Activated CD8-positive, alpha-beta memory T cell treated with anti-CD3 and anti-CD28 coated beads for 36 hours (primary cell): ENCODE data around the gene GPD1L. TPM values are rescaled to one million over a fixed set of nuclear protein-coding genes. Genes with fewer than 3 reads are reported as not detected.
"Not testable (repeated sequence)": the region's sequence is repeated elsewhere in the genome, so short reads cannot be mapped to it uniquely, and the experiment has no call there.

Experiments used
- CTCF ChIA-PET: fragments of 350-600 bp; sonication (Branson Sonifier 250); formaldehyde crosslinking; loops from one replicate; lab custom pipeline; 2021; ENCODE audit warnings: antibody characterized with exemption; lab: Charles Lee
- POLR2A ChIA-PET: fragments of 350-600 bp; sonication (Branson Sonifier 250); formaldehyde crosslinking; loops from one replicate; lab custom pipeline; 2021; ENCODE audit warnings: antibody characterized with exemption; lab: Charles Lee
- total RNA-seq, 2 experiments: library from RNA; stranded (reverse); gene quantifications; one replicate each; pipeline ENCODE4 v1.2.3, GENCODE V29; 2021

The GPD1L gene
- total RNA-seq, 2 experiments from 2014 or later: 13.7 to 15.4 TPM

- POLR2A ChIA-PET: no interaction called here
- CTCF ChIA-PET: no interaction called here
Measured at GRCh38 chr3:32102289-32102688, 4.1 kb upstream of the GPD1L start.

- CTCF ChIA-PET: no interaction called here
- POLR2A ChIA-PET: no interaction called here
Measured at GRCh38 chr3:32104492-32104891, 1.9 kb upstream of the GPD1L start.

GRCh38 chr3:32105291-32106131, 909 bp upstream of the GPD1L start:
- POLR2A ChIA-PET: interaction anchor here (1.3 kb wide), 2 partner anchors 9 to 573 kb away, joined by 4 to 7 read pairs; no protein-coding TSS in a partner anchor
- CTCF ChIA-PET: interaction anchor here (1.3 kb wide), 1 partner anchor 21 kb away, joined by 5 read pairs; no protein-coding TSS in a partner anchor

GRCh38 chr3:32106929-32107362, 526 bp downstream of the GPD1L start:
- CTCF ChIA-PET: interaction anchor here (1.3 kb wide), 1 partner anchor 20 kb away, joined by 5 read pairs; no protein-coding TSS in a partner anchor
- POLR2A ChIA-PET: interaction anchor here (1.3 kb wide), 2 partner anchors 8 to 575 kb away, joined by 4 to 7 read pairs; no protein-coding TSS in a partner anchor

GRCh38 chr3:32108224-32108623, 1.8 kb downstream of the GPD1L start:
- POLR2A ChIA-PET, CTCF ChIA-PET: not testable (repeated sequence)

- ChIA-PET CTCF (no interaction called here), POLR2A (interaction anchor here (0.5 kb wide), 1 partner anchor 569 kb away, joined by 3 read pairs; no protein-coding TSS in a partner anchor)
Measured at GRCh38 chr3:32109256-32109655, 2.8 kb downstream of the GPD1L start.

- CTCF ChIA-PET: no interaction called here
- POLR2A ChIA-PET: no interaction called here
Measured at GRCh38 chr3:32110233-32110760, 3.9 kb downstream of the GPD1L start.

GRCh38 chr3:32111560-32111959, 5.1 kb downstream of the GPD1L start:
- CTCF ChIA-PET: no interaction called here

GRCh38 chr3:32113566-32113965, 7.1 kb downstream of the GPD1L start:
- ChIA-PET CTCF (no interaction called here), POLR2A (interaction anchor here (1.0 kb wide), 1 partner anchor 15 kb away, joined by 4 read pairs; no protein-coding TSS in a partner anchor)

More at GRCh38 chr3:32111560-32111959, 5.1 kb downstream of the GPD1L start:
- POLR2A ChIA-PET: no interaction called here

- ChIA-PET CTCF (no interaction called here), POLR2A (interaction anchor here (1.0 kb wide), 2 partner anchors 8 to 15 kb away, joined by 4 to 7 read pairs; partner anchors contain the start of gene GPD1L)
Measured at GRCh38 chr3:32113981-32114545, 7.6 kb downstream of the GPD1L start.

GRCh38 chr3:32114546-32115386, 8.3 kb downstream of the GPD1L start:
- CTCF ChIA-PET: not testable (repeated sequence)
- POLR2A ChIA-PET: interaction anchor here (1.0 kb wide), 2 partner anchors 9 to 14 kb away, joined by 4 to 7 read pairs; partner anchors contain the start of gene GPD1L

GRCh38 chr3:32117320-32117719, 10.9 kb downstream of the GPD1L start:
- POLR2A ChIA-PET: no interaction called here
- CTCF ChIA-PET: no interaction called here

- ChIA-PET CTCF (no interaction called here), POLR2A (no interaction called here)
Measured at GRCh38 chr3:32118215-32118614, 11.8 kb downstream of the GPD1L start.

- POLR2A ChIA-PET: no interaction called here
- CTCF ChIA-PET: no interaction called here
Measured at GRCh38 chr3:32120471-32120870, 14.1 kb downstream of the GPD1L start.

- ChIA-PET POLR2A (no interaction called here), CTCF (no interaction called here)
Measured at GRCh38 chr3:32121137-32121536, 14.7 kb downstream of the GPD1L start.

GRCh38 chr3:32123620-32124019, 17.2 kb downstream of the GPD1L start:
- CTCF ChIA-PET: no interaction called here

GRCh38 chr3:32125012-32125411, 18.6 kb downstream of the GPD1L start:
- CTCF ChIA-PET: interaction anchor here (1.1 kb wide), 1 partner anchor 19 kb away, joined by 3 read pairs; no protein-coding TSS in a partner anchor
- POLR2A ChIA-PET: no interaction called here

More at GRCh38 chr3:32123620-32124019, 17.2 kb downstream of the GPD1L start:
- POLR2A ChIA-PET: no interaction called here

GRCh38 chr3:32126305-32127015, 20.0 kb downstream of the GPD1L start:
- POLR2A ChIA-PET: no interaction called here
- CTCF ChIA-PET: interaction anchor here (1.6 kb wide), 1 partner anchor 20 kb away, joined by 5 read pairs; the partner anchor contains the start of gene GPD1L
